Cardiac muscle cell (in vitro differentiated cells and primary cell): ENCODE measurements around the gene LY6G6C. TPM values are rescaled to one million over a fixed set of nuclear protein-coding genes. Genes with fewer than 3 reads are reported as not detected.

ENCODE experiments used
- DNase-seq, 2 donors: peaks; one replicate each; pipeline versions ENCODE4 v3.0.0 to v3.0.0-alpha.2; 2010 to 2017; ENCODE audit warnings: low read depth in 1 of 2, low spot score in 1 of 2
- H3K27ac ChIP-seq: fragments of 200-600 bp; sonication (generic); 2 replicates; pipeline ENCODE4 v1.5.1; 2016
- H3K27me3 ChIP-seq: fragments of 200-600 bp; sonication (generic); 2 replicates; pipeline ENCODE4 v1.6.0; 2016; ENCODE audit warnings: control low read depth
- H3K36me3 ChIP-seq: fragments of 200-600 bp; sonication (generic); 2 replicates; pipeline ENCODE4 v1.5.1; 2016; ENCODE audit warnings: control low read depth
- H3K4me1 ChIP-seq: fragments of 200-600 bp; sonication (generic); 2 replicates; pipeline ENCODE4 v1.8.1; 2017; ENCODE audit warnings: low read depth, mild to moderate bottlenecking, mixed run types
- H3K4me3 ChIP-seq: fragments of 200-600 bp; sonication (generic); 2 replicates; pipeline ENCODE4 v1.5.1; 2016; ENCODE audit warnings: mild to moderate bottlenecking
- H3K9me3 ChIP-seq: fragments of 200-600 bp; sonication (generic); 2 replicates; pipeline ENCODE4 v1.5.1; 2017; ENCODE audit warnings: low read depth, mild to moderate bottlenecking, control low read depth
- CTCF ChIP-seq: IDR thresholded peaks from 2 replicates; pipeline ENCODE4 v1.5.1; 2012; ENCODE audit warnings: low read depth, mild to moderate bottlenecking, low read length
- polyA plus RNA-seq: library from polyadenylated mRNA; unstranded; fragments of >200 nt; fragmentation: Nextera tagmentation; extraction: Ambion mirVana; gene quantifications from 2 replicates; pipeline ENCODE4 v1.2.1, GENCODE V29; 2016
- total RNA-seq: library from RNA; depleted of rRNA; stranded (reverse); fragments of >200 nt; gene quantifications from 2 replicates; pipeline ENCODE4 v1.2.3, GENCODE V29; 2016

The LY6G6C gene
- total and polyA plus RNA-seq, 2 experiments from 2014 or later: not detected

GRCh38 chr6:31683591-31683990, 38.0 kb downstream of the LY6G6C start:
- peaks cover 10% of the 10 kb centered on the region for H3K27me3 ChIP-seq
- no peak for TF ChIP-seq CTCF
- H3K36me3 ChIP-seq: peaks cover 22% of the 10 kb centered on the region
- H3K9me3 ChIP-seq: no peaks in the 10 kb centered on the region
- H3K4me1 ChIP-seq: peaks cover 2% of the 10 kb centered on the region
- no peak overlapping the region for H3K27ac ChIP-seq
- peak overlapping the region; percentile 29 for H3K4me3 ChIP-seq
- no peak for DNase-seq

GRCh38 chr6:31681135-31681671, 40.3 kb downstream of the LY6G6C start:
- no peaks in the 10 kb centered on the region for H3K9me3 ChIP-seq
- H3K27ac ChIP-seq: no peak overlapping the region
- peak overlapping the region; percentile 28 for H3K4me3 ChIP-seq
- DNase-seq: peak in 1 of 2 donors; percentile 52
- H3K4me1 ChIP-seq: peaks cover 2% of the 10 kb centered on the region
- peak; percentile 31 for TF ChIP-seq CTCF
- peaks cover 4% of the 10 kb centered on the region for H3K36me3 ChIP-seq
- peaks cover 10% of the 10 kb centered on the region for H3K27me3 ChIP-seq

- Histone ChIP-seq H3K36me3 (no peaks in the 10 kb centered on the region), H3K27ac (no peak within 1 kb of the TSS), H3K9me3 (no peaks in the 10 kb centered on the region), H3K4me3 (peak within 1 kb of the TSS; percentile 28), H3K4me1 (peaks cover 2% of the 10 kb centered on the region), H3K27me3 (peaks cover 10% of the 10 kb centered on the region)
- peak; percentile 83 to 94 for DNase-seq
- peak; percentile 54 for TF ChIP-seq CTCF
Observed at GRCh38 chr6:31680226-31681134, 41.1 kb downstream of the LY6G6C start, which contains the start of gene LY6G5C. Gene LY6G5C (minus strand): TSS chr6:31681067. CDS start chr6:31680373, 694 bp downstream.

GRCh38 chr6:31677955-31678354, 43.6 kb downstream of the LY6G6C start:
- Histone ChIP-seq H3K27me3 (peaks cover 10% of the 10 kb centered on the region), H3K36me3 (no peaks in the 10 kb centered on the region), H3K9me3 (no peaks in the 10 kb centered on the region), H3K4me3 (no peak overlapping the region), H3K27ac (no peak overlapping the region), H3K4me1 (peaks cover 2% of the 10 kb centered on the region)
- TF ChIP-seq CTCF: no peak
- DNase-seq: no peak

- DNase-seq: no peak
- peaks cover 6% of the 10 kb centered on the region for H3K27me3 ChIP-seq
- peaks cover 2% of the 10 kb centered on the region for H3K4me1 ChIP-seq
- no peak overlapping the region for H3K27ac ChIP-seq
- no peaks in the 10 kb centered on the region for H3K9me3 ChIP-seq
- peaks cover 5% of the 10 kb centered on the region for H3K36me3 ChIP-seq
- no peak overlapping the region for H3K4me3 ChIP-seq
- TF ChIP-seq CTCF: no peak
Observed at GRCh38 chr6:31676904-31677303, 44.6 kb downstream of the LY6G6C start.
